Muscle layer of colon (tissue), 2 donors: Measurements from ENCODE around the gene OTOA.
"Not testable (repeated sequence)": the region's sequence is repeated elsewhere in the genome, so short reads cannot be mapped to it uniquely, and the experiment has no call there.

Experiments
- H3K27ac ChIP-seq: one replicate; pipeline ENCODE4 v1.7.0; 2013; ENCODE audit warnings: low read depth, mild to moderate bottlenecking, low read length, moderate library complexity
- H3K27me3 ChIP-seq, 2 donors: one replicate each; pipeline ENCODE4 v1.7.0; 2013; ENCODE audit warnings: low read length in 2 of 2, mild to moderate bottlenecking in 2 of 2; ENCODE audit not compliant: insufficient read depth in 2 of 2, control insufficient read depth in 1 of 2
- H3K36me3 ChIP-seq: one replicate; pipeline ENCODE4 v1.7.0; 2013; ENCODE audit warnings: mild to moderate bottlenecking, low read length; ENCODE audit not compliant: insufficient read depth
- H3K4me1 ChIP-seq: one replicate; pipeline ENCODE4 v1.7.0; 2013; ENCODE audit warnings: mild to moderate bottlenecking, low read length; ENCODE audit not compliant: insufficient read depth
- H3K4me3 ChIP-seq, 2 donors: one replicate each; pipeline ENCODE4 v1.7.0; 2013; ENCODE audit warnings: low read length in 2 of 2, low read depth in 1 of 2, mild to moderate bottlenecking in 1 of 2, moderate library complexity in 1 of 2
- H3K9ac ChIP-seq: one replicate; pipeline ENCODE4 v1.7.0; 2013; ENCODE audit warnings: low read length
- H3K9me3 ChIP-seq: one replicate; pipeline ENCODE4 v1.7.0; 2013; ENCODE audit warnings: mild to moderate bottlenecking, low read length
- donor health status: abdominal sarcoma.
- donor health status: Adenocarcinoma of cecum.

Gene OTOA

DNA sequence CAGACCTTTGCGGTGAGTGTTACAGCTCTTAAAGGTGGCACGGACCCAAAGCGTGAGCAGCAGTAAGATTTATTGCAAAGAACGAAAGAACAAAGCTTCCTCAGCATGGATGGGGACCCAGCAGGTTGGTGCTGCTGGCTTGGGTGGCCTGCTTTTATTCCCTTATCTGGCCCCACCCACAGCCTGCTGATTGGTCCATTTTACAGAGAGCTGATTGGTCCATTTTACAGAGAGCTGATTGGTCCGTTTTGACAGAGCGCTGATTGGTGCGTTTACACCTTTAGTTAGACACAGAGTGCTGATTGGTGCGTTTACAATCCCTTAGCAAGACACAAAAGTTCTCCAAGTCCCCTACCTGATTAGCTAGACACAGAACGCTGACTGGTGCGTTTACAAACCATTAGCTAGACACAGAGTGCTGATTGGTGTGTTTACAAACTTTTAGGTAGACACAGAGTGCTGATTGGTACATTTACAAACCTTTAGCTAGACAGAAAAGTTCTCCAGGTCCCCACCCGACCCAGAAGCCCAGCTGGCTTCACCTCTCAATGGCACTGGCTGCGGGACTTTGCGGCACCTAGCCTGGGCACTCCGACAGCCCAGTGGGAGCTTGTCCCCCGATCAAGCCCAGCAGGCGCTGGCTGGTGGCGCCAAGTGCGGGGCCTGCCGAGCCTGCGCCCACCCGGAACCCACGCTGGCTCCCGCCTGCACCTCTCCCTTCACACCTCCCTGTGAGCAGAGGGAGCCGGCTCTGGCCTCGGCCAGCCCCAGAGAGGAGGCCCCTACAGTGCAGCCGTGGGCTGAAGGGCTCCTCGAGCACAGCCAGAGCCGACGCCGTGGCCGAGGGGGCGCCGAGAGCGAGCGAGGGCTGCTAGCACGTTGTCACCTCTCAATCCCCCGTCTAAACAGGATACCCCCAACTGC lies 33.9 kb upstream of the OTOA start:
- peaks cover 22% of the 10 kb centered on the region for H3K36me3 ChIP-seq
- H3K9ac ChIP-seq, H3K27ac ChIP-seq, H3K9me3 ChIP-seq, H3K4me3 ChIP-seq, H3K27me3 ChIP-seq: not testable (repeated sequence)
- peaks cover 10% of the 10 kb centered on the region for H3K4me1 ChIP-seq

DNA sequence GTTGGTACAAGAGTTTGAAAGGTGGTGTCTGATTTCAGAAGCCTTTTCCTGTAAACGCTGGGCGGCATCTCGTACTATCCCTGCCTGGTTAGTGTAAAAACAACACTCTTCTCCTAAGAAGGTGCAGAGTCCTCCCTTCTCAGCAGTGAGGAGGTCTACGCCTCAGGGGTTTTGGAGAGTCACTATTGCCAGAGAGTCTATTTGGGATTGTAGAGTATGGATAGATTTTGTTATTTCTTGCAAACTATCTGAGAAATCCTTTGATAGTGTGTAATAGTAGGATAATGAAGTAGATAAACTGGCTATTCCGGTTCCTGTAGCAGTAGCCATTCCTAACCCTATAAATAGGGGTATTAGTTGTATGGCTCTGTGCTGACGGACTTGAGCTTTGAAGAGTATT lies 32.9 kb upstream of the OTOA start:
- peaks cover 15% of the 10 kb centered on the region for H3K36me3 ChIP-seq
- H3K27ac ChIP-seq, H3K4me3 ChIP-seq: not testable (repeated sequence)

DNA sequence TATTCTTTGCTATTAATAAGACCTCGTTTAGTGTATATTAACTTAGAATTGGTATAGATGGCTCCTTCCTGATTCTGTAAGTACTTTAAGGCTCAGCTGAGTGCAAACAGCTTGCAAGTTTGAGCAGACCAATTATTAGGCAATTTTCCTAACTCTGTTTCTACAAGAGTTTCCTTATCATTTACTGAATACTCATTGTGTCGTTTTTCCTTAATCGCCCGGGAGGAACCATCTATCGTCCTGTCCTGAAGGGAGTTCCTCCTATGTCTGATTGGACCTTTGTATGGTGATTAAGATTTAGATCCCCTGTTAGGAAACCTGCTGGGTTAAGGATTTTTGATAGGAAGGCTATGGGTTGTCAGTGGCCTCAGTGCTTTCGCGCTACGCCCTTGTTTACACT lies 32.4 kb upstream of the OTOA start:
- not testable (repeated sequence) for H3K4me3 ChIP-seq, H3K9ac ChIP-seq, H3K27me3 ChIP-seq, H3K9me3 ChIP-seq, H3K4me1 ChIP-seq, H3K27ac ChIP-seq
- peaks cover 15% of the 10 kb centered on the region for H3K36me3 ChIP-seq

More for the DNA sequence above, 32.9 kb upstream of the OTOA start:
- not testable (repeated sequence) for H3K9ac ChIP-seq, H3K9me3 ChIP-seq, H3K27me3 ChIP-seq
- peaks cover 10% of the 10 kb centered on the region for H3K4me1 ChIP-seq

DNA sequence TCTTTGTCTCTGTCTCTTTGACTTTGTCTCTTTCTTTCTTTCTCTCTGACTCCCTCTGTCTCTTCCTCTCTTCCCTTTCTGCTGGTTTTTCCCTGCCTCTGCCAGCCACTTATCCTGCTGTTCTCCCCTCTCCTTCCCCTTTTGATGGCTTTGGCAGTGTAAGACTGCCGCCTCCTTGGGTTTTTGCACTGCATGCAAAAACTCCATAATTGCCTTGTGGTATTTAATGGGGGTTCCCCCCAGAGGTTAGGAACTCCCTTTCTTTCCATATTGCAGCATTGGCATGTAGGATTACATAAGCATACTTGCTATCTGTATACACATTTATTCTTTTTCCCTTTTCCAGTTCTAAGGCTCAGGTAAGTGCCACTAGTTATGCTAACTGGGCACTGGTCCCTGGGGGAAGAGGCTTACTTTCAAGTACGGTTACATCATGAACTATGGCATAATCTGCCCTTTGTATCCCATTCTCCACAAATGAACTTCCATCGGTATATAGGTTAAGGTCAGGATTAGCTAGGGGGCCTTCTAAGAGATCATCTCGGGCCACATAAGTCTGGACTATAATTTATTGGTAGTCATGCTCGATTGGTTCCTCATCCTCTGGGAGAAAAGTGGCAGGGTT lies 31.7 kb upstream of the OTOA start:
- not testable (repeated sequence) for H3K9me3 ChIP-seq, H3K9ac ChIP-seq, H3K27ac ChIP-seq, H3K4me1 ChIP-seq, H3K27me3 ChIP-seq, H3K4me3 ChIP-seq
- H3K36me3 ChIP-seq, result peaks cover 15% of the 10 kb centered on the region

DNA sequence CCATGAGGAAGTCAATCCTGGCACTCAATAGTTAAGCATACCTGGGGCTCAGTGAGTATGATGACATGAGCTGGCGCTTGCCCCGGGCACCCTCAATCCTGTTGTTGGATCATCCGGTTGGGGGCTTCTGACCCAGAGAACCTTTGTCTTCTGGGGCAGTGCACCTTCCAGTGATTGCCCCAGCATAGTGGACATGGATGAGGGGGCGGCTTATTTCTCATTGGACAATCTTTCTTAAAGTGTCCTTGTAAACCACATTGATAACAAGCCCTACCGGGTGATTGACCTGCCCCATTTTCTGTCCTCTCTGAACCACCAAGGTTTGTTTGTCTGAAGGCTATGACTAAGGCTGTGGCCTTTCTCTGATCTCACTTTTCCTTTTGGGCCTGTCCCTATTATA lies 29.6 kb upstream of the OTOA start:
- H3K4me3 ChIP-seq, result no peak overlapping the region
- H3K36me3 ChIP-seq, result peaks cover 11% of the 10 kb centered on the region
- H3K27me3 ChIP-seq, result no peaks in the 10 kb centered on the region
- H3K9ac ChIP-seq, result no peak overlapping the region
- no peaks in the 10 kb centered on the region for H3K9me3 ChIP-seq
- no peak overlapping the region for H3K27ac ChIP-seq
- no peaks in the 10 kb centered on the region for H3K4me1 ChIP-seq

DNA sequence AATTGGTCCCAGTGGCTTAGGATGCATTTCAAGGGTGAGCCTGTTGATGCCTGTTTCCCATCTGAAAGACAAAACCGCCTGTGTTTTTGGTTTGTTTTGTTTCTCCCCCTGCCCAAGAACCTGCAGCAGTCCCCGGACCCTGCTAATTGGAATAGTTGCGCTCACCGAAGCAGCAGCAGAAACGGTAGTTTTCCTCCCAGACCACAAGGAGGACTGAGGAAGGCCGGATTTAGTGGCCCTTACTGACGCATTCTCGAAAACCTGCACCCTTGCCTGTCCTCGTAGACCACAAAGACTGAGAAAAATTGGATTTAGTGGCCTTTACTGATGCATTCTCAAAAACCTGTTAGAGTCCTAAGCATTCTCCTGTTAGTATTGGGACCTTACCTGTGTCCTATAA lies 28.1 kb upstream of the OTOA start:
- H3K36me3 ChIP-seq, H3K9ac ChIP-seq, H3K27ac ChIP-seq, H3K9me3 ChIP-seq, H3K4me1 ChIP-seq, H3K4me3 ChIP-seq, H3K27me3 ChIP-seq: not testable (repeated sequence)

DNA sequence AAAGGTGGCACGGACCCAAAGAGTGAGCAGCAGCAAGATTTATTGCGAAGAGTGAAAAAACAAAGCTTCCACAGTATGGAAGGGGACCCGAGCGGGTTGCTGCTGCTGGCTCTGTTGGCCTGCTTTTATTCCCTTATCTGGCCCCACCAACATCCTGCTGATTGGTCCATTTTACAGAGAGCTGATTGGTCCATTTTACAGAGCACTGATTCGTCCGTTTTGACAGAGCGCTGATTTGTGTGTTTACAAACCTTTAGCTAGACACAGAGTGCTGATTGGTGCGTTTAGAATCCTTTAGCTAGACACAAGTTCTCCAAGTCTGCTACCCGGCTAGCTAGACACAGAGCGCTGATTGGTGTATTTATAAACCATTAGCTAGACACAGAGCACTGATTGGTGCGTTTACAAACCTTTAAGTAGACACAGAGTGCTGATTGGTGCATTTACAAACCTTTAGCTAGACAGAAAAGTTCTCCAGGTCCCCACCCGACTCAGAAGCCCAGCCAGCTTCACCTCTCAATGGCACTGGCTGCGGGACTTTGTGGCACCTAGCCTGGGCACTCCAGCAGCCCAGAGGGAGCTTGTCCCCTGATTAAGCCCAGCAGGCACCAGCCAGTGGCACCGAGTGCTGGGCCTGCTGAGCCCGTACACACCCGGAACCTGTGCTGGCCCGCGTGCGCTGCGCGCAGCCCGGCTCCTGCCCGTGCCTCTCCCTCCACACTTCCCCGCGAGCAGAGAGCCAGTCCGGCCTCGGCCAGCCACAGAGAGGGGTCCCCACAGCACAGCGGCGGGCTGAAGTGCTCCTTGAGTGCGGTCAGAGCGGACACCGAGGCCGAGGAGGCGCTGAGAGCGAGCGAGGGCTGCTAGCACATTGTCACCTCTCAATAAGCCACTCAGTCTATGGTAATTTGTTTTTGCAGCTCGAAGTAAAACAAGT lies 26.5 kb upstream of the OTOA start:
- H3K36me3 ChIP-seq, result no peaks in the 10 kb centered on the region
- H3K27me3 ChIP-seq, result no peaks in the 10 kb centered on the region
- H3K9ac ChIP-seq, result no peak overlapping the region
- H3K9me3 ChIP-seq, result no peaks in the 10 kb centered on the region
- H3K4me3 ChIP-seq, result no peak overlapping the region
- no peaks in the 10 kb centered on the region for H3K4me1 ChIP-seq
- H3K27ac ChIP-seq, result no peak overlapping the region

DNA sequence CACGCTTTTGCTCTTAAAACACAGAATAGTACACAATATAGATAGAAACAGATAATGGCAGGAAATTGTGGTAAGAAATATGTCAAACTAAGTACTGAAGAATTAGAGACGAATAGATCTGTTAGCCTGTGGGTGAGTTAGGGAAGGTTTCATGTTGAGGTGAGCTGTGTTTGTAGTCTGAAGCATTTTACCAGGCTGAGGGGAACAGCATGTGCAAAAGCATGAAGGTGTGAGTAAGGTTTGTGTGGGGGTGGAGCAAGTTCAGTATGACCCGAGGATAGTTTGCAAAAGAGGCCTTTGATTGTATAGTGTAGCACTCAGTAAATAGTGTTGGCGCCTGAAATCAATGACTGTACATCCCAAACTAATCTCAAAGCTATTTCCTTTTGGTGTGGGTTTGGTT lies 25.2 kb upstream of the OTOA start:
- Histone ChIP-seq H3K36me3 (no peaks in the 10 kb centered on the region), H3K4me1 (no peaks in the 10 kb centered on the region), H3K27ac (no peak overlapping the region), H3K9me3 (no peaks in the 10 kb centered on the region), H3K4me3 (no peak overlapping the region), H3K27me3 (no peaks in the 10 kb centered on the region), H3K9ac (no peak overlapping the region)

DNA sequence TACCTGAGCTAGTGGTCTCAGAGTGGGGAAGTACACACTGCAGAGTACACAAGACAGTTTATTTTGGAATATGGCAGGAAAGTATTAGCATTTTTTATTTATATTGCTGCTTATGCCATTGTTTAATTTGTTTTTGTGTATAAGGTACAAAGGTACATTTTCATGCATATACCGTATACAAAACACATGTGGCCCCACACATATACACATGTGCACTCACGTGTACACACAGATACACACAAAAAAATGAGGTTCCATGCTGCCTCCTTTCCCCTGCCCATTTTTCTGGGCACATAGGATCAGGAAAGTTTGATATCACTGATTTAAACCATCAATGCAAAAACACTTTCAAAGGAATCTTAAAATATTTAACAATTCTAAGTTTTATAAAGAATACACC lies 24.3 kb upstream of the OTOA start:
- Histone ChIP-seq H3K27me3 (no peaks in the 10 kb centered on the region), H3K36me3 (no peaks in the 10 kb centered on the region), H3K4me1 (peaks cover under 1% of the 10 kb centered on the region), H3K27ac (no peak overlapping the region), H3K4me3 (no peak overlapping the region), H3K9ac (no peak overlapping the region), H3K9me3 (no peaks in the 10 kb centered on the region)

DNA sequence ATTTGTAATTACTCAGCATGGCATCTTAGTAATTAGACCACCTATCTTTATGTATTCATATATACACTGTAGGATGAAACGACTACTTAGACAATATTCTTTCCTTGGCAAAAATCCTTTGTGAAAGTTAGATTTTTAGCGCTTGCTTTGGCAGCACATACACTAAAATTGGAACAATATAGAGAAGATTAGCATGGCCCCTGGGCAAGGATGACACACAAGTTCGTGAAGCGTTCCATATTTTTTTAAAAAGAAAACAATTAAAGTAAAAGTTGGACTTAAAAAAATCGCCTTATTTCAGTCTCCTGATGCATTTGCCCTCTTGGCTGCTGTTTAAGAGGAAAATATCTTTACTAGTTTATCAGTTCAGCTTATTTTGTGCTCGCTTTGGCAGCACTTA lies 21.9 kb upstream of the OTOA start:
- Histone ChIP-seq H3K27me3 (no peaks in the 10 kb centered on the region), H3K36me3 (no peaks in the 10 kb centered on the region), H3K9ac (no peak overlapping the region), H3K27ac (no peak overlapping the region), H3K4me1 (peaks cover 8% of the 10 kb centered on the region), H3K4me3 (no peak overlapping the region), H3K9me3 (no peaks in the 10 kb centered on the region)

DNA sequence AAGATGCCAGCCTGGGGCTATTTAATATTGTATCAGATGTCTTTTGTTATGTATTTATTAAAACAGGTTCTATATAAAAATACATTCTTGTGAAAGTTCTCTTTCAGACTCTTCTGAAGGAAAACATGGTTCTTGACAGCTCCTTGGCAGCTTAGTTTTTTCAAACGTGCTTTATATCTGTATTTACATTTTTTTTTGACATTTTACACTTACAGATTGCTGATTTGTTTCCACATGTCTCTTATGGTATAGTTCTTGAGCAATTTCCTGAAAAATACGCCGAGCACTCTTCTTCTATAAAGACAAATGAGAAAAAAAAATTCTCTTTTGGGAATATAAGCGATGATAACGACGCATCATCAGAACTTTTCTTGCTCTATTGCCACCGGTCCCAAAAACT lies 20.9 kb upstream of the OTOA start:
- no peak overlapping the region for H3K4me3 ChIP-seq
- peaks cover 12% of the 10 kb centered on the region for H3K4me1 ChIP-seq
- no peaks in the 10 kb centered on the region for H3K36me3 ChIP-seq
- H3K27me3 ChIP-seq, result no peaks in the 10 kb centered on the region
- H3K9me3 ChIP-seq, result no peaks in the 10 kb centered on the region
- no peak overlapping the region for H3K9ac ChIP-seq
- H3K27ac ChIP-seq, result no peak overlapping the region
